Measurements from ENCODE around the gene ANKRD31.

Gene ANKRD31

DNA sequence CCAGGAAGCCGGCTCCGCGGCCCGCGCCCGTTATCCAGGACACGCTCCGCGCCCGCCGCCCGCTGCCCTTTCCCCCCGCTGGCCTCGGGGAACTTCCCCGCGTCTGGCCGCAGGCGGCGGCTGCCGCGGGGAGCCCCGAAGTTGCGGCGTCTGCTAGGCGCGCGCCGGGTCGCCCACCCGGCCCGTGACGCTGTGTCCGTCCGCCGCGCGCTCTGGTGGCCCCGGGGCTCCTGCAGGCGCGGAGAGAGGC lies 183.7 kb downstream of the ANKRD31 start:
- DNase-seq (ENCODE audit: low read depth): no peak
- TF ChIP-seq, protein P1, sequence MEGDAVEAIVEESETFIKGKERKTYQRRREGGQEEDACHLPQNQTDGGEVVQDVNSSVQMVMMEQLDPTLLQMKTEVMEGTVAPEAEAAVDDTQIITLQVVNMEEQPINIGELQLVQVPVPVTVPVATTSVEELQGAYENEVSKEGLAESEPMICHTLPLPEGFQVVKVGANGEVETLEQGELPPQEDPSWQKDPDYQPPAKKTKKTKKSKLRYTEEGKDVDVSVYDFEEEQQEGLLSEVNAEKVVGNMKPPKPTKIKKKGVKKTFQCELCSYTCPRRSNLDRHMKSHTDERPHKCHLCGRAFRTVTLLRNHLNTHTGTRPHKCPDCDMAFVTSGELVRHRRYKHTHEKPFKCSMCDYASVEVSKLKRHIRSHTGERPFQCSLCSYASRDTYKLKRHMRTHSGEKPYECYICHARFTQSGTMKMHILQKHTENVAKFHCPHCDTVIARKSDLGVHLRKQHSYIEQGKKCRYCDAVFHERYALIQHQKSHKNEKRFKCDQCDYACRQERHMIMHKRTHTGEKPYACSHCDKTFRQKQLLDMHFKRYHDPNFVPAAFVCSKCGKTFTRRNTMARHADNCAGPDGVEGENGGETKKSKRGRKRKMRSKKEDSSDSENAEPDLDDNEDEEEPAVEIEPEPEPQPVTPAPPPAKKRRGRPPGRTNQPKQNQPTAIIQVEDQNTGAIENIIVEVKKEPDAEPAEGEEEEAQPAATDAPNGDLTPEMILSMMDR (conservative IDR thresholded peaks at IDR 0.05; ENCODE audit: low read length): no peak
- peak overlapping the region; percentile 68 for H3K4me3 ChIP-seq (ENCODE audit: low read length)

DNA sequence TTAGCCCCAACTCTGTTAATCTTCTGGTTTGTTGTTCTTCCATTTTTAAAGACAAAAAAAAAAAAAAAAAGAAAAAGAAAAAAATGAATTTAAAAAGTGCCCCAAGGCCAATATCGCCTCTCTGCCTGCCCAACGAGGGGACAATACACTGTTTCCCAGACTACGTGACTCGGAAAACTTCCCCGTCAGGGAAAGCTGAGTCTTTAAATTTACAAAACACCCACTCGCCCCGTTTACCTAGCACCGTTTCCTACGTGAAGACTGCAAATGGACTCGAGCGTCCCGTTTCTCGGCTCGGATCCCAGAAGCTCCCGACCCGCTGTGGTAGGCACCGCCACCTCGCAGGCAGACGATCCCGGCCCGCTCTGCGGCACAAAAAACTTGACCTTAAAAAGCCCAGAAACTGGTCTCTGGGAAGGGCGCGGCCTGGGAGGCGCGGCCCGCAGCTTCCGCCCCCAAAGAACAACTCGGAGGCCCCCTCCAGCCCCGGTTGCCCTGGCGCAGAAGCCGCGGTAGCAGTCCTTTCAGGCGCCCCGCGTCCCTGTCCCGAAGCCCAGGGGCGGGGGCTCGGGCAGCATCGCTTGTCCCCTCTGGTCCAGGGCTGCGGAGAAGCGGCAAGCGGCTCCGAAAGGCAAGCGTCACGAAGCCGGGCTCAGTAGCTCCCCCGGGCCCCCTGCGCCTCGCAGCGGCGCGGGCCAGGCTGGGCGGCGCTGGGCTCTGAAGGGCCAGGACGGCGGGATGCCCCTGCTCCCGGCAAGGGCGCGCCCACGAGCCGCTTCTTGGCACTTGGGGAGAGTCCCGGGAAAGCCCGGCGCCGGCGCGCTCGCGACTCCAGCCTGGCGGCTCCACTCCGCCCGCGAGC lies 184.3 kb downstream of the ANKRD31 start, which contains the start of gene GCNT4:
GCNT4 (minus strand) TSS at position 367 of the 862 bp plus-strand sequence. CDS start 22,521 bp downstream, outside the sequence.
- DNase-seq (ENCODE audit: low read depth): peak; percentile 67
- peak within 1 kb of the TSS; percentile 68 for H3K4me3 ChIP-seq (ENCODE audit: low read length)
- TF ChIP-seq, protein P1 (conservative IDR thresholded peaks at IDR 0.05; ENCODE audit: low read length): no peak

DNA sequence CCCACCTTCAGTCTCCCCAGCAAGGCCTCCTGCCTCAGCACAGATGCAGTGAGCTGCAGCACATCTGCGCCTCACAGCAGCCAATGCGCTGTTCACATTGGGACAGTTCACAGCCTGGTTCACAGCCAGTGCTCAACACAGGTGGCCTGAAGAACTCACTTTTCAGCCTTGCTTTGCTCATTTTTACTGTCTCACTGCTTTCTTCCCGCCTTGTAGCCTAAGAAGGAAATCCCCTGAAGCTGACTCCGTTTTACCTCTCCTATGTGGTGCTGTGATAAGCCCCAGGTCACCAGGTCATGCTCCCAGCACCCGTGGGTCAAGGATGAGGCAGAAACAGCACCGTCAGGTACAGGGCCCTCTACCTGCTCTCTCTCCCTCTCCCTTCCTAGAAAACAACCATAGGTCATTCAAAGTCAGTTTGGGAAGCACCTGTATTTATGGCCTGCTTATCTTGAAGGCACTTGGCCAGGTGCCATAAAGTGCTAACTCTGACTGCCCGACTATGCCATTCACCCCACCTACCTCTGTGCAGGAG lies 185.4 kb downstream of the ANKRD31 start:
- DNase-seq (ENCODE audit: low read depth): no peak
- peak overlapping the region; percentile 68 for H3K4me3 ChIP-seq (ENCODE audit: low read length)
- TF ChIP-seq, protein P1 (conservative IDR thresholded peaks at IDR 0.05; ENCODE audit: low read length): no peak

DNA sequence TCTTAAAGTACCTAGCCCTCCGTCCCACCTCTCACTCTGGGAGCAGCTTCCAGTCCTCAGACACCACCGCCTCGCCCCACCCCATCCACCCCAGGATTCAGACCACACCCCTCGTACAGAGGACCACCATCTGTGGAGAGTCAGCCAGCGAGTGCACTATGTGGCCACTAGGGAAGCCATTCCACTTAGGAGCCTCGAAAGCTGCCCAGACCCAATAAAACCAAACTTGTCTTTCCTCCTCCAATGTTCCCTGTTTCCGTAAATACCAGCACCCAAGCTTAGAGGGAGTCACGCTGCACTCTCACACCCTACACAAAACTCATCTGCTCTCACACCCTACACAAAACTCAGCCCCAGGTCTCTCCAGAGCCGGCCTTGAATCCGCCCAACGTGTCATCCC lies 186.3 kb downstream of the ANKRD31 start:
- peak overlapping the region; percentile 68 for H3K4me3 ChIP-seq (ENCODE audit: low read length)
- DNase-seq (ENCODE audit: low read depth): peak; percentile 33
- TF ChIP-seq, protein P1 (conservative IDR thresholded peaks at IDR 0.05; ENCODE audit: low read length): peak; percentile 46

DNA sequence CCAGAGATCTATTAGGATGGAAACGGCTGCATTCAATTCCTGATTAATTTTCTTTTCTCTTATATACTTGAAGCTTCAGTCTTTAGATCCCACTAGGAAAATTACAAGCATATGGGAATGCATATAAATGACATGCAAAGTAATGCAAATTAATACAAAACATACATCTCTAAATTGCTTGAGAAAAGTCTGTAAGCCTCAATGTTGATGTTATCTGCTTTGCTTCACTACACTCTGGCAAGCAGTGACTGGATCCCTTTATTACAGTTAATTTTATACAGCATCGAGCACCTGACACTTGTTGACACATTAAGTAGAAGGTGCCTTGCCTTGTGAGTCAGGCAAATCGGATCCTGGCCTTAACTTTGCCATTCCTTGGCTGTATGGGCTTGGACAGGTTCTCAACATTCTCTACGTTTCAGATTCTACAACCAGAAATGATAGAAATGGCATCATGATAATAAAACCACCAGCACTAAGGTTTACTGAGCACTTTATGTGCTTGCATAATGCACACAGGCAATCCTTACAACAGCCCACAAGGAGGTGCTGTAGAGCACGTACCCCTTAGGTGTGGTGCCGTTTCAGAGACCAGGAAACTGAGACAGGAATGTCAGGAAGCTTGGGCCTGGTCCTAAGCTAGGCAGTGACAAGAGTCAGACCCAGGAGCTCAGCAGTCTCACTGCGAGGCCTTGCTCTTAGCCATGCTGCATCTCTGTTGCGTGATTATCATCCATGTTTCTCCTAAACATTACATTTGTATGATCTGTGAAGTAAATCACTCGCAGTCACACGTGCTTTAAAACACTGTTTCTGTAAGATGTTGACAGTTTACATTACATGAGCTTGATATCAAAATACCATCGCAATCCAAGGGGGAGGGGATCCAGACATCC lies 187.0 kb downstream of the ANKRD31 start:
- TF ChIP-seq, protein P1 (conservative IDR thresholded peaks at IDR 0.05; ENCODE audit: low read length): peak; percentile 86
- DNase-seq (ENCODE audit: low read depth): peak; percentile 63
- H3K4me3 ChIP-seq (ENCODE audit: low read length): peak overlapping the region; percentile 68; the same call in 1 of the 2 replicates

DNA sequence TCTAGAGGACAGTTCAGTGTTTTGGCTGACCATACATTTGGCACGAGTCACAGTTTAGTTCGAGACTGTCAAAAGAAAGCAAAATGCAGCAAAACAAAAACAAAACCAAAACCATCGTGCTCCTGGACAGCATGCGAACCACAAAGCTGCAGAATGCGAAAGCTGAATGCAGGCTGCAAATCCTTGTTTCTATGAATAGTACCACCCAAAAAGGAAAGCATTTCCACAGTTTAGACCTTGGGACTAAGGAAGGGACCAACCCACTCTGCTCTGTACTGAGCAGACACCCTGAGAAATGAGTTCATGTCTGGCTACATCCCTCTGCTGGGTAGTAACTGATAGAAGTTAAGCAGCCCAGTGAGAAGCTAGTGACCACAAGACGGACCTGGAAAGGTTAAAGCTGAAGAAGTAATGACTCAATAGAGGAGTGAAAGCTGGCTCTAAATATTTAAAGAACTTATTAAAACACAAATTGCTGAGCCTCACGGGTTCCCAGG lies 188.2 kb downstream of the ANKRD31 start:
- DNase-seq (ENCODE audit: low read depth): peak; percentile 46
- H3K4me3 ChIP-seq (ENCODE audit: low read length): peak overlapping the region; percentile 46
- TF ChIP-seq, protein P1 (conservative IDR thresholded peaks at IDR 0.05; ENCODE audit: low read length): no peak
